Astrocyte of the cerebellum (primary cell): ENCODE data around the gene PRPF19.

Experiments used
- DNase-seq: peaks from one replicate; pipeline ENCODE4 v3.0.0-alpha.2; 2011; ENCODE audit warnings: low read depth
- H3K4me3 ChIP-seq: 2 replicates; pipeline ENCODE4 v1.5.1; 2011; ENCODE audit warnings: mild to moderate bottlenecking, low read depth, low read length, moderate library complexity
- CTCF ChIP-seq: IDR thresholded peaks from 2 replicates; pipeline ENCODE4 v1.5.1; 2012; ENCODE audit warnings: low read length, low read depth, moderate library complexity, mild to moderate bottlenecking; ENCODE audit errors: missing control alignments
- in situ Hi-C: cut with HindIII; loops from 2 replicates; pipeline ENCODE4 v1.10.0; 2017; ENCODE audit warnings: low sequenced_read_pairs

Gene PRPF19

GRCh38 chr11:60924906-60925853, 18.8 kb upstream of the PRPF19 start:
- TF ChIP-seq CTCF: no peak
- in situ Hi-C loops: loop anchor here (5.0 kb wide), 1 partner anchor 207 kb away; no protein-coding TSS in a partner anchor
- DNase-seq: no peak
- H3K4me3 ChIP-seq: peak overlapping the region; percentile 76

- in situ Hi-C loops: loop anchor here (5.0 kb wide), 1 partner anchor 208 kb away; no protein-coding TSS in a partner anchor
- no peak for DNase-seq
- H3K4me3 ChIP-seq: peak within 1 kb of the TSS; percentile 76
- no peak for TF ChIP-seq CTCF
These were observed 17.9 kb upstream of the PRPF19 start, which contains the start of gene TMEM132A for GRCh38 chr11:60924110-60924905. Gene TMEM132A (plus strand): TSS chr11:60924460. CDS start chr11:60924634, 174 bp downstream.

- H3K4me3 ChIP-seq: no peak overlapping the region
- in situ Hi-C loops: loop anchor here (5.0 kb wide), 1 partner anchor 209 kb away; no protein-coding TSS in a partner anchor
These were observed 17.4 kb upstream of the PRPF19 start for GRCh38 chr11:60923800-60924109.

GRCh38 chr11:60923326-60923725, 16.9 kb upstream of the PRPF19 start:
- in situ Hi-C loops: loop anchor here (5.0 kb wide), 1 partner anchor 209 kb away; no protein-coding TSS in a partner anchor
- DNase-seq: no peak
- H3K4me3 ChIP-seq: no peak overlapping the region
- TF ChIP-seq CTCF: no peak

More at GRCh38 chr11:60923800-60924109, 17.4 kb upstream of the PRPF19 start:
- TF ChIP-seq CTCF: no peak
- no peak for DNase-seq

GRCh38 chr11:60922906-60923305, 16.5 kb upstream of the PRPF19 start:
- in situ Hi-C loops: loop anchor here (5.0 kb wide), 1 partner anchor 209 kb away; no protein-coding TSS in a partner anchor
- no peak for TF ChIP-seq CTCF
- no peak overlapping the region for H3K4me3 ChIP-seq
- no peak for DNase-seq

- in situ Hi-C loops: loop anchor here (5.0 kb wide), 1 partner anchor 210 kb away; no protein-coding TSS in a partner anchor
- no peak for DNase-seq
- no peak overlapping the region for H3K4me3 ChIP-seq
- TF ChIP-seq CTCF: no peak
These were observed 15.5 kb upstream of the PRPF19 start for GRCh38 chr11:60921777-60922335.
